OCI-LY1 (cell line): ENCODE results near the gene CPT1C.

Experiments used
- CTCF ChIP-seq: fragments of 200-600 bp; sonication (generic), shearing (Covaris generic); IDR thresholded peaks from 2 replicates; pipeline ENCODE4 v1.5.1; 2017; ENCODE audit warnings: mild to moderate bottlenecking, antibody characterized with exemption, low read length, moderate library complexity, mixed read lengths
- EZH2 ChIP-seq: fragments of 200-600 bp; sonication (generic), shearing (Covaris generic); IDR thresholded peaks from 2 replicates; pipeline ENCODE4 v1.8.0; 2017; ENCODE audit warnings: borderline replicate concordance, mixed run types, mild to moderate bottlenecking, antibody characterized with exemption, low read length, moderate library complexity, mixed read lengths

DNA sequence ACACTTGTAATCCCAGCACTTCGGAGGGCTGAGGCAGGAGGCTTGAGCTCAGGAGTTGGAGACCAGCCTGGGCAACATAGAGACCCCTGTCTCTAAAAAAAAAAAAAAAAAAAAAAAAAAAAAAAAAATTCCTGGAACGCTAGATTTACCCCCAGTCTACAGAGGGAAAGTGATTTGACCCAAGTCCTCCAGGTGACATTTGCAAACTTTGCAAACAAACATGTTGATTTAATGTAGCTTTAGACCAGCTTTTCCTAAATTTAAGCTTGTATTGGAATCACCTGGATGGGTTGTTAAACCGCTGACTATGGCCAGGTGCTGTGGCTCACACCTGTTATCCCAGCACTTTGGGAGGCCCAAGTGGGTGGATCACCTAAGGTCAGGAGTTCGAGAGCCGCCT is 8.4 kb downstream of the CPT1C start:
- no peak for TF ChIP-seq CTCF
- no peak for TF ChIP-seq EZH2
